BE2C (cell line): ENCODE measurements around the gene PXYLP1.

Experiments used
- DNase-seq: peaks from one replicate; pipeline ENCODE4 v3.0.0-alpha.2; 2020
- H3K27me3 ChIP-seq: fragments of 250-450 bp; sonication (Bioruptor Pico); 2 replicates; pipeline ENCODE4 v1.5.1; 2020; ENCODE audit warnings: mild to moderate bottlenecking
- H3K36me3 ChIP-seq: fragments of 250-450 bp; sonication (Bioruptor Pico); 2 replicates; pipeline ENCODE4 v1.5.1; 2020; ENCODE audit warnings: mild to moderate bottlenecking
- H3K4me1 ChIP-seq: fragments of 250-450 bp; sonication (Bioruptor Pico); 2 replicates; pipeline ENCODE4 v1.5.1; 2020
- H3K4me3 ChIP-seq: 2 replicates; pipeline ENCODE4 v1.5.1; 2011; ENCODE audit warnings: low read depth, low read length
- H3K9me3 ChIP-seq: fragments of 250-450 bp; sonication (Bioruptor Pico); 2 replicates; pipeline ENCODE4 v1.5.1; 2020
- CTCF ChIP-seq: IDR thresholded peaks from 2 replicates; pipeline ENCODE4 v1.5.1; 2012; ENCODE audit warnings: mild to moderate bottlenecking, low read depth, low read length

The PXYLP1 gene

GRCh38 chr3:141231952-141232823 lies 563 bp downstream of the PXYLP1 start:
- Histone ChIP-seq H3K4me3 (peak overlapping the region; percentile 76), H3K9me3 (no peaks in the 10 kb centered on the region), H3K27me3 (no peaks in the 10 kb centered on the region), H3K36me3 (peaks cover 13% of the 10 kb centered on the region), H3K4me1 (peaks cover 43% of the 10 kb centered on the region)
- DNase-seq, result no peak
- TF ChIP-seq CTCF, result no peak

GRCh38 chr3:141233457-141234161 lies 2.0 kb downstream of the PXYLP1 start:
- TF ChIP-seq CTCF, result no peak

GRCh38 chr3:141234283-141234682 lies 2.7 kb downstream of the PXYLP1 start:
- H3K4me1 ChIP-seq, result peaks cover 38% of the 10 kb centered on the region
- no peak overlapping the region for H3K4me3 ChIP-seq
- no peaks in the 10 kb centered on the region for H3K27me3 ChIP-seq
- no peak for DNase-seq
- TF ChIP-seq CTCF, result no peak
- H3K9me3 ChIP-seq, result no peaks in the 10 kb centered on the region
- H3K36me3 ChIP-seq, result peaks cover 18% of the 10 kb centered on the region

More at GRCh38 chr3:141233457-141234161, 2.0 kb downstream of the PXYLP1 start:
- peak overlapping the region; percentile 15; the same call in 1 of the 2 replicates for H3K4me3 ChIP-seq
- H3K4me1 ChIP-seq, result peaks cover 43% of the 10 kb centered on the region
- H3K9me3 ChIP-seq, result no peaks in the 10 kb centered on the region
- peak; percentile 62 for DNase-seq
- peaks cover 18% of the 10 kb centered on the region for H3K36me3 ChIP-seq
- no peaks in the 10 kb centered on the region for H3K27me3 ChIP-seq

GRCh38 chr3:141235661-141236171 lies 4.1 kb downstream of the PXYLP1 start:
- H3K4me1 ChIP-seq, result peaks cover 36% of the 10 kb centered on the region
- no peak for TF ChIP-seq CTCF
- no peaks in the 10 kb centered on the region for H3K27me3 ChIP-seq
- no peak overlapping the region for H3K4me3 ChIP-seq
- no peaks in the 10 kb centered on the region for H3K9me3 ChIP-seq
- no peak for DNase-seq
- H3K36me3 ChIP-seq, result peaks cover 18% of the 10 kb centered on the region

GRCh38 chr3:141236361-141236760 lies 4.7 kb downstream of the PXYLP1 start:
- Histone ChIP-seq H3K4me3 (no peak overlapping the region), H3K4me1 (peaks cover 34% of the 10 kb centered on the region), H3K27me3 (no peaks in the 10 kb centered on the region), H3K9me3 (no peaks in the 10 kb centered on the region), H3K36me3 (peaks cover 18% of the 10 kb centered on the region)
- no peak for TF ChIP-seq CTCF
- no peak for DNase-seq
